Esophagus squamous epithelium (tissue), 4 donors: ENCODE results near the gene SUSD4.

Experiments used
- POLR2A ChIP-seq, 4 donors: fragments of 450-650 bp; IDR thresholded peaks; one replicate each; pipeline ENCODE4 v1.6.1; 2017; ENCODE audit warnings: antibody characterized with exemption in 4 of 4, mild to moderate bottlenecking in 4 of 4, moderate library complexity in 3 of 4
- TF ChIP-seq, protein P1 (sequence below), 6 experiments: fragments of 450-650 bp in 4 of 6; fragments of 200-600 bp in 2 of 6; sonication (generic) in 2 of 6; IDR thresholded peaks; one replicate each; pipeline ENCODE4 v1.5.1; 2016 to 2019; ENCODE audit warnings: antibody characterized with exemption in 6 of 6, mild to moderate bottlenecking in 4 of 6, moderate library complexity in 4 of 6

DNA sequence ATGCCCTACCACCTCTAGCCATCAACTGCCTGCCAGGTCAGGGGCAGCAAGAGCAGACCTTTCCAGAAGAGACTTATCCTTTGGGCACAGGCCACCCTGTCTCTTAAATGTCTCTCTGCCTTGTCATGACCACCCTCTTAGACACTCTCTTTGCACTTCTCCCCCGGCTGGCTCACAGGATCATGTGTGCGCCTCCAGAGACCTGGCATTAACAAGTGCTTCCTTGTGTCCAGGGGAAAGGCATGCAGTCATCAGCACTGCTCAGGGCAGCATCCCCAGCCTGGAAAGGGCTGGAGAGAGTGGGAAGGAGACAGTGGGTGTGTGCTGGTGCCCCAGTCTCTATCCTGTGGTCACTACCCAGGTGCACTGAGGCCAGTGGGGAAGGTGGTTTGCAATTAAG, 135.8 kb downstream of the SUSD4 start:
- TF ChIP-seq, protein P1, sequence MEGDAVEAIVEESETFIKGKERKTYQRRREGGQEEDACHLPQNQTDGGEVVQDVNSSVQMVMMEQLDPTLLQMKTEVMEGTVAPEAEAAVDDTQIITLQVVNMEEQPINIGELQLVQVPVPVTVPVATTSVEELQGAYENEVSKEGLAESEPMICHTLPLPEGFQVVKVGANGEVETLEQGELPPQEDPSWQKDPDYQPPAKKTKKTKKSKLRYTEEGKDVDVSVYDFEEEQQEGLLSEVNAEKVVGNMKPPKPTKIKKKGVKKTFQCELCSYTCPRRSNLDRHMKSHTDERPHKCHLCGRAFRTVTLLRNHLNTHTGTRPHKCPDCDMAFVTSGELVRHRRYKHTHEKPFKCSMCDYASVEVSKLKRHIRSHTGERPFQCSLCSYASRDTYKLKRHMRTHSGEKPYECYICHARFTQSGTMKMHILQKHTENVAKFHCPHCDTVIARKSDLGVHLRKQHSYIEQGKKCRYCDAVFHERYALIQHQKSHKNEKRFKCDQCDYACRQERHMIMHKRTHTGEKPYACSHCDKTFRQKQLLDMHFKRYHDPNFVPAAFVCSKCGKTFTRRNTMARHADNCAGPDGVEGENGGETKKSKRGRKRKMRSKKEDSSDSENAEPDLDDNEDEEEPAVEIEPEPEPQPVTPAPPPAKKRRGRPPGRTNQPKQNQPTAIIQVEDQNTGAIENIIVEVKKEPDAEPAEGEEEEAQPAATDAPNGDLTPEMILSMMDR (IDR thresholded peaks at IDR 0.05), result no peak
- TF ChIP-seq POLR2A (IDR thresholded peaks at IDR 0.05), result no peak
